Raji (cell line): Measurements from ENCODE around the gene SPAG9.

Source experiments
- POLR2A ChIP-seq: IDR thresholded peaks from 2 replicates; pipeline ENCODE4 v1.6.1; 2011; ENCODE audit warnings: low read depth, low read length, control low read depth; ENCODE audit not compliant: insufficient read depth

Gene SPAG9

GRCh38 chr17:51147650-51148049 lies 27.0 kb upstream of the SPAG9 start:
- TF ChIP-seq POLR2A = no peak

DNA sequence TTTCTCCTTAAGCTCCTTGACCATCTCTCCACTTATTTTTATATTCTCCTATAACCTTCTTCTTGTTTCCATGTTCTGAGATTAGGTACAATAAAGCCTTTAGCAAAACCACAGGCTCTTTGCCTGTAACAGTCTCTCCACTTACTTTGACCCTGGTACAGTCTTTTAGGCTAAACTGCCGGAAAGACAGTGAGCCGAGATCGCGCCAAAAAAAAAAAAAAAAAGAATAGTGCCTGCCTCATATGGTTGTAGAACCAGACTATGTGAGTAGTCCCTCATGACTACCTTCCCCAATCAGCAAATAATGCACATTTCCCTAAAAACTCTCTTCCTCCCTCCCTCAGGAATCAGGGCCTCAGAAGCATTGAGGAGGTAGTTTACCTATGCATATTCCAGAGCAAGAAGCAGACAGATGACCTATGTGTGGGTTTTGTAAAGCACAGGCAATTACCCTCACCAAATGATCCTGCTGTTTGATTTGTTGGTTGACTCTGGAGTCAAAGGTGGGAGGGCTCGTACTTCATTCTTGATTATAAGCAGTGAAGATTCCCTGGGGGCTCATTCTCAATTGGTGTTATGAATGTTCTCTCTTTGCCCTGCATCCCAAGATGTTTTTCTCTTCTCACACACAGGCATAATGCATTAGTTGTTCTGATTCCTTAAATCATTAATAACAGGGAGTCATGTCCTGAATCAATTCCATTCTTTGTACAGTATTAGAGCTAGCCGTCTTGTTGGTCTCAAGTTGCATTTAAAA lies 23.8 kb upstream of the SPAG9 start:
- TF ChIP-seq POLR2A = no peak

GRCh38 chr17:51142597-51142996 lies 21.9 kb upstream of the SPAG9 start:
- no peak for TF ChIP-seq POLR2A

GRCh38 chr17:51135956-51136355 lies 15.3 kb upstream of the SPAG9 start:
- TF ChIP-seq POLR2A = no peak

GRCh38 chr17:51133365-51133764 lies 12.7 kb upstream of the SPAG9 start:
- no peak for TF ChIP-seq POLR2A

GRCh38 chr17:51132964-51133319 lies 12.3 kb upstream of the SPAG9 start:
- no peak for TF ChIP-seq POLR2A

DNA sequence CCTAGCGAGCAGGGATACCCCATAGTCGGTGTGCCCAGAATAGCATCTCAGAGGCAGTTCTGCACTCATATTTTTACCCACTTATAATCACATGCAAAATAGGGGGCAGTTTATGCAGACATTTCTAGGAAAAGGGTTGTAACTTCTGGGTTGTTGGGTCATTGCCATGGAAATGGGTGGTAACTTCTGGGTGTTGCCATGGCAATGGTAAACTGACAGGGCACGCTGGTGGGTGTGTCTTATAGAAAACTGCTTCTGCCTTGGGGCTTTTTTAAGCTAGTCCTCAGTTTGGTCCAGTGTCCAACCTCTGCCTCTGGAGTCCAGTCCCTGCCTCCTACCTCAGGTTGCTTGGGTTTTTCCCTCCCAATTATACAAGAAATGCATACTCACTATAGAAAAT lies 7.4 kb upstream of the SPAG9 start:
- TF ChIP-seq POLR2A = no peak

DNA sequence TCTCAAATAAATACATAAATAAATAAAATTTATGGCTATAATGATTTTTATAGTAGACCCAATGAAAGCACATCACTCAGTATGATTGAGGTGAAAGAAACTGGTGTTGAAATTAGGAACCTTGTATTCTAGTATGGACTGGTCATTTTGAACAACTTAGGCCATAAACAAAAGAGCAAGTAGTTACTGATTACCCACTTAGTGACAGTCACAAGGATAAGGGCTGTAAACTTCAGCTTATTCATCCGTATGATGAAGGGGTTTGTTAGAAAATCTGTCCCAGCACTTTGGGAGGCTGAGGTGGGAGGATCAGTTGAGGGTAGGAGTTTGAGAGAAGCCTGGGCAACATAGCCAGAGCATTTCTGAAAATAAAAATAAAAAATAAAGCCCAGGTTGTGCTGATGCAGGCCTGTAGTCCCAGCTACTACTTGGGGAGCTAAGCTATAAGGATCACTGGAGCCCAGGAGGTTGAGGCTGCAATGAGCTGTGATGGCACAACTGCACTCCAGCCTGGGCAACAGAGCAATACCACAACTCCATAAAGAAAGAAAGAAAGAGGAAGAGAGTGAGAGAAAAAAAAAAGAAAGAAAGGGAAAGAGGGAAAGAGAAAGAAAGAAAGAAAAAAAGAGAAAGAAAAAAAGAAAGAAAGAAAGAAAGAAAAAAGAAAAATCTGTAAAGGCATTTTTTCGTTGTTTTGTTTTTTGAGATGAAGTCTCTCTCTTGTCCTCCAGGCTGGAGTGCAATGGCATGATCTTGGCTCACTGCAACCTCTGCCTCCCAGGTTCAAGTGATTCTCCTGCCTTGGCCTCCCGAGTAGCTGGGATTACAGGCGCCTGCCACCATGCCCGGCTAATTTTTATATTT lies 4.2 kb upstream of the SPAG9 start:
- TF ChIP-seq POLR2A = no peak

DNA sequence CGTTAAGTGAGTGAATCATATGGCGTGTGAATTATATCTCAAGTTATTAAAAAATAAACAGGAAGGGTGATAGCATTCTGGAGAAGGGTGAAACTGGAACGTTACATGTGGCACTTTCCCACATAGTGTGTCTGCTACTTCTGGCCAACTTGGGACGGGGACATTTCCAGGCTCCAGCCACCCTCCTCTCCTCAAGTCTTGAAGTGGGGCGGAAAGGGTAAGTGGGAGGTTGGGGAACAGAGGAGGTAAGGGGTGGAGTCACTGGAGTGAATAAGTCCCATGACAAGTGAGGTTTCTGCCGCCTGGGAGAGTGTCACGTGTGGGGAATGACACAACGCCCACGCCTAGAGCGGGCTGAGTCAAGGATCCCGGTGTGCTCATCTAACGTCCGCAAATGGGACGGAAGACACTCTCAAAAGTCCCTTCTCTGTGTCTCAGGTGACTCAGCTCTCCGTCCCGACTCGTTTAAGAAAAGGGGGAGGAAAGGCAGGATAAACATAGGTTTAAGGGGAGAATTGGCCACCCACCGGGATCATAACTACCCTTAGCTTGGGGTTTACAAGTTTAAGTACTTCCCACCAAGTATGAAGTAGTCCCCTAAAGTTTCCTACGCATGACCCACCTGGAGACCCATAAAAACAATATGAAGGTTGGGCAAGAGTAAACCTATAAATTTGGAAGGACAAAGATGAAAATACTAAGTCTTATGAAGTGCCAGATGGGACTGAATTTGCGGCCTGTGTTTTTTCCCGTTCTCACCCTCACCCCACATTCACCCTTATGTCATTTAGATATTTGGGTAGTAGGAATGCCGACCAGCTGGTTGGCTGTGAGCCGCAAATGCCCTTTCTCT lies 1.2 kb upstream of the SPAG9 start:
- peak; percentile 25; the same call in 1 of the 2 replicates for TF ChIP-seq POLR2A

DNA sequence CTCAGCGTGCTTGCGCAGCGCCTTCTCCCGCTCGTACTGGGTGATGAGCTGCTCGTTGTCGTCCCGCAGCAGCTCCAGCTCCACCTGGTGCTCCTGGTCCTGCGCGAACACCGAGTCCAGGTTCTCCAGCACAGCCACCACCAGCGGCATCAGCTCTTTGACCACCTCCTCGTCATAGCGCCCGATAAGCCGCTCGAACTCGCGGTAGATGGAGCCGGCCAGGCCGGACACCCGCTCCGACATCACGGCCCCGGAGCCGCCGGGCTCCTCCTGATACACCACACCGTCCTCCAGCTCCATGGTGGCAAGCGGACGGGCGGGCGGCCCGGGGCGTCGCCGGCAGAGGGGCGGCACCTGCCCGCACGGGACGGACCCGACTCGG lies 320 bp downstream of the SPAG9 start:
- no peak for TF ChIP-seq POLR2A

- no peak for TF ChIP-seq POLR2A
These were observed 982 bp downstream of the SPAG9 start for GRCh38 chr17:51119415-51120356.

- no peak for TF ChIP-seq POLR2A
These were observed 2.1 kb downstream of the SPAG9 start for GRCh38 chr17:51118330-51119195.

- no peak for TF ChIP-seq POLR2A
These were observed 5.5 kb downstream of the SPAG9 start for GRCh38 chr17:51115179-51115578.

GRCh38 chr17:51107778-51108177 lies 12.9 kb downstream of the SPAG9 start:
- no peak for TF ChIP-seq POLR2A

- no peak for TF ChIP-seq POLR2A
These were observed 17.2 kb downstream of the SPAG9 start for GRCh38 chr17:51103451-51103850.
